ENCODE data around the gene FAM131B.

Gene FAM131B

DNA sequence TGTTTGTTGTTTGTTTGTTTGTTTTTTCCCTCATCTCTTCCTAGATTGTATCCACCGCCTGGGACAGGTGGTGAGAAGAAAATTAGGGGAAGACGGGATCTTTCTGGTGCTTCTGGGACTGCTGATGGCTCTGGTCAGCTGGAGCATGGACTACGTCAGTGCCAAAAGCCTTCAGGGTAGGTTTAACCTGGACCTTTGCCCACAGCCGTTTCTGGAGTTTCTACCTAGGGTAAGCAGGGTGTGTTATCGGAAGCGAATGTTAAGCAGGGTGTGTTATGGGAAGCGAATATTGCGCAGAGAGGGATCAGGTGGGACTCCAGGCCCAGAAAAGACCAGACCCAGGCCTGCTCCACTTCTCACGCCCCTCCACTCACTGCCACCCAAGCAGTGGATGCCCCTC lies 41.9 kb downstream of the FAM131B start:
- no peak for DNase-seq

DNA sequence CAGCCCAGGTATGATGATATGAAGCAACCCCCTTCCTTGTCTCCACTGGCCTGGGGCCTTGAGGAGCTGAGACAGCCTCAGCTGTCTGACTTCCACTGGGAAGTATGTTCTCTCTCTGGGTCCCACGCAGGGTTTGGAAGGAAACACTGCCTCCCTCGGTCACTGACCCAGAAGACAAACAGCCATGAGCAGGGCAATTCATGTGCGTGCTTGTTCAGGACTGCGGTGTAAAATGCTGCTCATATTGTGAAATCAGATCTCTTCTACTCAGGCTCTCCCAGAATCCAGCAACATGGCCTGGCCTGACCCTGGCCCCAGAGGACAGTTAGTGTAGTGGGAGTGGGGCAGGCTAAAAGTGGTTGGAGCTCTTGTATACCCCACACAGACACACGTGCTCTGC lies 43.9 kb downstream of the FAM131B start:
- no peak for DNase-seq

DNA sequence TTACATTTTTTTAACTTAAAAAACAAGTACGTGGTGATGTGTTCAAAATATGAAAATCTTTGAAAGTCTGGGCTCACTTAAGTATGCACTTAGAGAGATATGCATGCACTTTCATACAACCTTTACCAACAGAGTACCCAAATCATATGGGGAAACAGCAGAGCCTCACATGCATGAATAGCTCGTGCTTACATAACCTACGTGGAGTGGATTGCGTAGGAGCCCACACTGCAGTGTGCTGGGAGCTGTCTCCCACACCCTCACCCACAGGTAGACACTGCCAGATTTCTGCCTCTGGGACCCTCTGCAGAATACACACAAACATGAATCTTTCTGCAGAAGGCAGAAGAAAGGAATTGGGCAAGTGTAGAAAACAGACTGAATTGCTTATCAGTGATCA lies 46.0 kb downstream of the FAM131B start:
- no peak for DNase-seq

DNA sequence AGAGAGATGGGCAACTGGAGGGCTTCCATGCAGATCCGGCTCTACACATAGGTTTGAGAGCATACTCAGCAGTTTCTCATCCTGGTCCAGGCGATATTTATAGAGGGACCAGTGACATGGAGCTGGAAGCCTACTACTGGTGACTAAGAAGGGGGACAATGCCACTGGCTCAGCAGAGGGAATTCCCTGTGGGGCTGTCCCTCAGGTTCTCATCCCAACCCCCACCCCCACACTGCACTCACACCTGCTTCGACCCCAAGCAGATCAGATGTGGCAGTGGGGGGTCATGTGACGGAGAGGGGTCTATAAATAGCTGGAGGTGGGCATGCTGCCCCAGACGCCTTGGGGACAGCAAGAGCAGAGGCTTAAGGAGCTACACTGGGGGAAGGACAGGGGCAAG lies 46.7 kb downstream of the FAM131B start, which contains the start of gene CLCN1:
Gene CLCN1 (plus strand): TSS at position 336 of the 400 bp plus-strand sequence. CDS start 102 bp downstream, outside the sequence.
- DNase-seq = no peak

DNA sequence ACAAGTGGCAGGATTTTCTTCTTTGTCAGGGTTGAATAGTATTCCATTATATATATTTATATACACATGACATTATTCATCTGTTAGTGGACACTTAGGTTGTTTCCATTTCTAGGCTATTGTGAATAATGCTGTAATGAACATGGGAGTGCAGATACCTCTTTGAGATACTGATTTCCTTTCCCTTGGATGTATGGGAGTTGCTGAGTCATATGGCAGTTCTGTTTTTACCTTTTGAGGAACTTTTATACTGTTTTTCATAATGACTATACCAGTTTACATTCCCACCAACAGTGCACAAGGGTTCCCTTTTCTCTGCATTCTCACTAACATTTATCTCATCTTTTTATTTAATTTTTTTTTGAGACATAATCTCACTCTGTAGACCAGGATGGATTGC lies 48.4 kb downstream of the FAM131B start:
- DNase-seq = no peak

DNA sequence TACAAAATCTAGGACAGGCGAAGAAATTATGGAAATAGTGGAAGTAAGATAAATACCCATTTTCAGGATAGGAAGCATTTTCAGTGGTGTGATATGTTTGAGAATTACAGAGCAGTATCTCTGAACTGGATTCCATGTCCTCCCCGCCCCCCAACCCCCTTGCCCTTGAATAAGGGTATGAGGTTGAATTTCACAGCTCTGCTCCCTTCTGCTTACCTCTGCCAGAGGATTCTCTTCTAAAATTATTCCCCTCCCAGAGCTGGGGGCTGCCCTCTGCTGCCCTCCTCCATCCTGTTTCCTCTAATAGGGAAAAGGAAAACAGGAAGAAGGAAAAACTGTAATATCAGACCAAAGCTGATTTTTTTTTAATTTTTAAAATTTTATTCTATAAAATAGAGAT lies 53.9 kb downstream of the FAM131B start:
- DNase-seq = no peak

DNA sequence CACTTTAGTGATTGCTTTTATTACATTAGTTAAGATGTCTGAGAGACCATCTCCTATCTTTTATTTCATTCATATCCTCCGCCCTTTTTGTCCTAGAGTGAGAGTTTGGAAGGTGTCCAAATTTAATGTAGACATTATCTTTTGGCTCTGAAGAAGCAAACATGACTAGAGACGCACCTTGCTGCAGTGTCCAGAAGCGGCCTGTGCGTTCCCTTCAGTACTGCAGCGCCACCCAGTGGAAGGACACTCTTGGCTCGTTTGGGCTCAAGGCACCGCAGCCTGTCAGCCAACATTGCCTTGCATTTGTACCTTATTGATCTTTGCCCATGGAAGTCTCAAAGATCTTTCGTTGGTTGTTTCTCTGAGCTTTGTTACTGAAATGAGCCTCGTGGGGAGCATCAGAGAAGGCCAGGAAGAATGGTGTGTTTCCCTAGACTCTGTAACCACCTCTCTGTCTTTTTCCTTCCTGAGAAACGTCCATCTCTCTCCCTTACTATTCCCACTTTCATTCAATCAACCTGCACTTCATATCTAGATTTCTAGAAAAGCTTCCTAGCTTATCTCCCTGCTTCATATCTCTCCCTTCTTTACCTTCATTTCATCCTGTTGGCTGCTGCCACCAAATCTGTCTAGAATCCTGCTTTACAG lies 57.0 kb downstream of the FAM131B start:
- no peak for DNase-seq

DNA sequence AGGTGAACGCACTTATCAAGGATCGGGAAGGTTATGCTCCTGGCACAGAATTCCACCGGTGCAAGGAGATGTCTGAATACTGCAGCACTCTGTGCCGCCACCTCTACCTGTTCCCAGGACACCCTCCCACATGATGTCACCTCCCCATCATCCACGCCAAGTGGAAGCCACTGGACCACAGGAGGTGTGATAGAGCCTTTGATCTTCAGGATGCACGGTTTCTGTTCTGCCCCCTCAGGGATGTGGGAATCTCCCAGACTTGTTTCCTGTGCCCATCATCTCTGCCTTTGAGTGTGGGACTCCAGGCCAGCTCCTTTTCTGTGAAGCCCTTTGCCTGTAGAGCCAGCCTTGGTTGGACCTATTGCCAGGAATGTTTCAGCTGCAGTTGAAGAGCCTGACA lies 57.6 kb downstream of the FAM131B start:
- no peak for DNase-seq

DNA sequence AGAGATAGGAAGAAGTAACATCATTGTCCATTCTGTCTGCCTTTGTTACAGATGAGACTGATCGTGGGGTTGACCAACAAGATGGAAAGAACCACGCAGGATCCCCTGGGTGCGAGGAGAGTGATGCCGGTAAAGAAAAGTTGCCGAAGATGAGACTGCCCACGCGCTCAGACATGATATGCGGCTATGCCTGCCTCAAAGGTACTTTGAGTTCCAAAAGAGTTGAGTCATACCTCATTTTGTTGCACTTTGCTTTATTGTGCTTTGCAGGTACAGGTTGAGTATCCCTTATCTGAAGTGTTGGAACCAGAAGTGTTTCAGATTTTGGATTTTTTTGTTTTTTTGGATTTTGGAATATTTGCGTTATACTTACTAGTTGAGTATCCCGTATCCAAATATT lies 58.8 kb downstream of the FAM131B start:
- no peak for DNase-seq

Measured in NCI-H1417 treated with DMSO at 0.1 percent for 48 hours (cell line).